Stimulated activated CD4-positive, alpha-beta T cell treated with anti-CD3 and anti-CD28 coated beads, TNF-alpha, amount 100 ng/mL, for 4 hours (primary cell): Measurements from ENCODE around the gene CYP24A1.

Experiments
- DNase-seq, 3 experiments: peaks; one replicate each; pipeline ENCODE4 v3.0.0-alpha.2; 2020; ENCODE audit warnings: low read depth in 3 of 3

The CYP24A1 gene

DNA sequence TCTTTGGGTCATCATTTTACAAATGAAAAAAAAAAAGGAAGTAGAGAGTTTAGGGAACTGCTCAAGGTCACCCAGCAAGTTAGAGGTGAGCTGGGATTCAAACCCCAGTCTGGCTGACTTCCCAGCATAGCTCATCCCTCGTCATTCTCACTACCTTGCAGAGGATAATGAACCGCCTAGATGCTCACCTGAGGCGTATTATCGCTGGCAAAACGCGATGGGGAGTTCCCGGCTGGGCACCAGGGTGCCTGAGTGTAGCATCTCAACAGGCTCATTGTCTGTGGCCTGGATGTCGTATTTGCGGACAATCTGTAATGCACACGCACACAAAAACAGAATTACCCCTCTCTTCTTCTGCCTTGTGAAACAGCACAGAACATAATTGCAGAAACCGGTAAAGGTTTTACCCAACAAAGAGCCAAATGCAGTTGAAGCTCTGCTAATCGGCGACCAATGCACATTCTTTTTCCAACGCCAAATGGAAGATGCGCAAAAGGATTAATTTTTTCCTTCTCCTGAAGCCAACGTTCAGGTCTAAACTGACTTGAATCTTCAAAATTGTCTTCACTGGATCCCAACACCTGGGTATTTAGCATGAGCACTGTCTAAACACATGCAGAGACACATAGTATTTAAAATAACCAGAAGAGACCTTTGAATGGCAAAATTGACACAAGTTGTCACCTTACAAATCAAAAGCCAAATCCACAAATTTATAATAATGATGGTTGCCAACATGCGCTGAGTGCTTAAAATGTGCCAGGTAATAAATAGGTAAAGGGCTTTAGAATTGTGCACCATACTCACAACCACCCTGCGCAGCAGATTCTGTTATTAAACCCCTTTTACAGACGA, 16.6 kb downstream of the CYP24A1 start:
- DNase-seq, result no peak

DNA sequence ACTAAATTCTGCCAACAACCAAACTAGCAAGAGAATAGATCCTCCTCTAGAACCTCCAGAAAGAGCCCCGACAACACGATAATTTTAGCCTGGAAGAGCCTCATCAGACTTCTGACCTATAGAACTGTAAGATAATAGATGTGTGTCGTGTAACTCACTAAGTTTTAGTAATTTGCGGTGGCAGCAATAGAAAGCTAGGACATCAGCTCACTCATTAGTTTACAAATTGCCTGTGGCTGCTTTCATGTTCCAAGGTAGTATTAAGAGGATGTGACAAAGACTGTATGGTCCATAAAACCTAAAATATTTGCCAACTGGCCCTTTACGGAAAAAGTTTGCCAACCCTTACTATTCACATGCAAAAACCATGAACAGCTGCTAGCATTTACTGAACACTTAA, 17.3 kb downstream of the CYP24A1 start:
- no peak for DNase-seq

DNA sequence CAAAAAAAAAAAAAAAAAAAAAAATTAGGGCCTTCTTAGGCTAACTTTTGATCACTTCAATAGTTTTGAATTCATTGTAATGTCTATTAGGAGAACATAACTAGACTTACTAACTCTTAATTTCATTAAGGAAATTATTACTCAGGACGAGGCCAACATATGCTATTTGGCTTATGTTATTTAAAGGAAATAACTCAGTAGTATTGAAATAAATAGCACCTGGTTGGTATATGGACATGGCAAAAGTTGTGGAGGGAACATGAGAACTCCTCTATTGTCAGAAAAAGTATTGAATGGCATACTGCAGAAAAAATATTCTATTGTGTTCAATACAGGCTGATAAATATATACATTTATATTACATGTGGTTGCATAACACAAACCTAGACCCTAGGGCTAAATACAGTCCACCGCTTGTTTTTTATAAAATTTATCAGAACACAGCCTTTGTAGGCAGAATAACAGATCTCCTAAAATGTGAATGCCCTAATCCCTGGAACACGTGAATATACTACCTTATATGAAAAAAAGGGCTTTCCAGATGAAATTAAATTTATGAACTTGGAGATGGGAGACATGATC, 18.0 kb downstream of the CYP24A1 start:
- no peak for DNase-seq

DNA sequence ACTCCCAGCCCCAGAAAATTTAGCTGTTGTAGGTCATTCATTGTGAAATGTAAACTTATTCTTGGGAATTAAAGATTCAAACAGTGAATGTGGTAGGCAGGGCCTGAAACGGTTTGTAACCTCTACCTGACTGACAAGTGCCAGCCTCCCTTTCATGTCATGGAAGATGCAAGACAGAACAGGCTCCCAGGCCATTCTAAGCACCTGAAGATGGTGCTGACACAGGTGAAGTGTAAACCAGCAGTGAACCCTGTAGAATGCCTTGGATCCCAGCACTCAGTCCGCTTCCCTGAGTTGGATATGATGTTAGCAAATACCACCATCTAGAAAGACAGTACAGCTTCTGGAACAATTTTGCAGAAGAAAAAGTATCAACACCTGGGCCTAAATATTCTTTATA, 19.3 kb downstream of the CYP24A1 start:
- no peak for DNase-seq

DNA sequence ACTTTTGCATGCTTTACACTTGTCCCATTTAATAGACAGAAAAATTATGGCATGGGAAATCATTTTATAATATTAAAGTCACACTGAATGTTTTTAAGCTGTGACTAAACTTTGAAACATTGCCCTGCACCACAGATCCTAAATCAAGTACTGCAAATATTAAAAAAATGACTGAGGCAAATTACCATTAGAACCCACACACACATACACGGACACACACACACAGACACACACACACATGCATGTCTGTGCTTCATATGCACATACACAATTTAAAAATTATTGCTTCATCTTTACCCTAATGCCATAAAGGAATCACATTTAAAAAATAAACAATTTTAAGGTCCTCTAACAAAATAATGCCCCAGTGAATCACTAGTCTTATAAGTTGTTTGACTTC, 19.9 kb downstream of the CYP24A1 start:
- DNase-seq, result no peak

DNA sequence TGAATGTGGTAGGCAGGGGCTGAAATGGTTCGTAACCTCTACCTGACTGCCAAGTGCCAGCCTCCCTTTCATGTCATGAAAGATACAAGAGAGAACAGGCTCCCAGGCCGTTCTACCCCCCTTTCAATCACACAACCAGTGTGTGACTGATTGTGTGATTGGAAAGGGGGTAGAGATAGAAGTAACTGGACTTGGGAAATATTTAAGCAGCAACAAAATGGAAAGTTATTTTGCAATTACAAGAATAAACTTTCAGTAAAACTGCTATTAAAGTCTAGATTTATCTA, 20.8 kb downstream of the CYP24A1 start:
- no peak for DNase-seq

DNA sequence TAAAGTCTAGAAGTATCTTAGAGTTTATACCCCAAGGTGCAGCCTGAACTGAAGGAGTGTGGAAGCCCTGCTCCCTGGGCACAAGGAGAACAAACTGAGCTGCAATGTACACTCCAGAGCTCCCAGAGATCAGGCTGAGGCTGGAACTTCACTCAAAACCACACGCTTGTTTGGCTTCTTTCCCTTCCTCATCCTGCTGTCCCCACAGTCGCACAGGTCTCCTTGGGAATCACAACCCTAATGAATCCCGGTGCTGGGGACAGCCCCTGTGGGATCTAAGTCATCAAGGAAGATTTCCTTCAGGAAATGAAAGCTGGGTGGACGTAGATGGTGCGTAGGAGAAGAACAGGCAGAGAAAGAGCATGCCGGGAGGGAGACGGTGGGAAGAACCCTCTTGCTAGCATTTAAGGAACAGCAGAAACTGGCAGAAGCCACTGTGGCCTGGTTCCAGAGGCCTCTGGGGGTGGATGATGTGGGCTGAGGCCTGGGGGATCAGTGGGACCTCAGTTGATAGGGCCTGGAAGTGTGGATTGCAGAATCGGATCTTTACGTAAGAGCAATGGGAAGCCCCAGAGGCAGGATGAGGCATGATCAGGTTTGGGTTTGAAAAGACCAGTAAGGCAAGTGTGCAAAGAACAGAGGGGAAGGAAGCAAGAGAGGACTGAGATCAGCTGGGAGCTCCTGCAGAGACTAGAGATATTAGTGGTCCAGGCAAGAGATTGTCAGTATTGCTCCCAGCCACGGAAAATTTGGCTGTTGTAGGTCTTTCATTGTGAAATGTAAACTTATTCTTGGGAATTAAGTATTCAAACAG, 21.4 kb downstream of the CYP24A1 start:
- no peak for DNase-seq

DNA sequence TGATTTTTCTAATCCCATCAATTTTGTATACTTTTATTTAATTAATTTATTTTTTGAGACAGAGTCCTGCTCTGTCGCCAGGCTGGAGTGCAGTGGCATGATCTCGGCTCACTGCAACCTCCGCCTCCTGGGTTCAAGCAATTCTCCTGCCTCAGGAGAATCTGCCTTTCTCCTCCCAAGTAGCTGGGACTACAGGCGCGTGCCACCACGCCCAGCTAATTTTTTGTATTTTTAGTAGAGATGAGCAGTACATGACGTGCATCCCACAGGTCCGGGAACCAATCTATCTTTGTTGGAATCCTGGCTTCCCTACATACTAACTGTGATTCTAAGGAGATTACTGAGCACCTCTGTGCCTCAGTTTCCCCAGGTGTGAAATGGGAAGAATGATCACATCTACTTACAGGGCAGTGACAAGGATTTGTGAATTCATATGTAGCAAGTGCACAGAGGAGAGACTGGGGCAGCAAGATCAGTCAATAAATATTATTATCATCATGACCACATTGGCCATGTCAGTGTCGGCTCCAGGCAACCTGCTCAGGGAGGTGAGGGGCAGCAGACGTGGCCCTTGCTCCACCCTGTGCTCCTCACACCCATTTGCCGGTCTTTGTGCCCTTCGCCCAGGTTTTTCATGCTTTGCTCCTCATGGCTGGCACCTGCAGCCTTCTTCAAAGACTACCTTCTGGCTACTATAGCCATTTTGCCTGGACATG, 22.1 kb downstream of the CYP24A1 start:
- DNase-seq, result no peak

DNA sequence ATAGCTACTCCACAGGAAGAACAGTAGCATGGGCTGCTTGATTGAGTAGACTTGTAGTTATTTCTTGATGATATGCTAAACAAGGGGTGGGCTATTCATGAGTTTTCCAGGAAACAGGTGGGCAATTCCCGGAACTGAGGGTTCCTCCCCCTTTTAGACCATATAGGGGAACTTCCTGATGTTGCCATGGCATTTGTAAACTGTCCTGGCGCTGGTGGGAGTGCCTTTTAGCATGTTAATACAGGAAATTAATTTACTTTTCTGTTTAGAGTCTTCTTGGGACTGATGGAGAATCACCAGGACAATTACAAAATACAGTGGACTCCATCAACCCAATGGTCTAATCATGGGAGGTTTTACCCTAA, 22.7 kb downstream of the CYP24A1 start:
- DNase-seq, result no peak

DNA sequence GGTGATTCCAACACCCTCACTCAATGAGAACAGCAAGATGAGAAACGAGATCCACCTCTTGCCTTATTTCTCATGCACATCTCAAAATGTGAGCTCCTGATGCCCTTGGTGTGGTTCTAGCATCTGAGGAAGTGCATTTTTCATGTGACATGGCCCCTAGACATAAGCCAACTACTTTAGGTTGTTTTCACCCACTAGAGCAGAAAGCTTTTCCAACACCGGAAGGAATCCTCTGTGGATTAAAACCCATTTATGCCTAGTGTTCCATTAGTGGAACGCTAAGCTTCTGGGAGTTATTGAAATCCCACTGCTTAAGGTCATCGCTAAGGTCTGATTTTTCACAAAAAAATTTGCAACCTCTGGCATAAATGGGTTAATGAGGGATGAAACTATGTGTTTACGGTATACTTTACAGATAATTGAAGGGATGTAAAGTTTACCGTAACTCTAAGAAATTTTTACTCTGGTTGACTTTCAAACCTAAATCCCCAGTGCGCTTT, 24.0 kb downstream of the CYP24A1 start:
- no peak for DNase-seq

DNA sequence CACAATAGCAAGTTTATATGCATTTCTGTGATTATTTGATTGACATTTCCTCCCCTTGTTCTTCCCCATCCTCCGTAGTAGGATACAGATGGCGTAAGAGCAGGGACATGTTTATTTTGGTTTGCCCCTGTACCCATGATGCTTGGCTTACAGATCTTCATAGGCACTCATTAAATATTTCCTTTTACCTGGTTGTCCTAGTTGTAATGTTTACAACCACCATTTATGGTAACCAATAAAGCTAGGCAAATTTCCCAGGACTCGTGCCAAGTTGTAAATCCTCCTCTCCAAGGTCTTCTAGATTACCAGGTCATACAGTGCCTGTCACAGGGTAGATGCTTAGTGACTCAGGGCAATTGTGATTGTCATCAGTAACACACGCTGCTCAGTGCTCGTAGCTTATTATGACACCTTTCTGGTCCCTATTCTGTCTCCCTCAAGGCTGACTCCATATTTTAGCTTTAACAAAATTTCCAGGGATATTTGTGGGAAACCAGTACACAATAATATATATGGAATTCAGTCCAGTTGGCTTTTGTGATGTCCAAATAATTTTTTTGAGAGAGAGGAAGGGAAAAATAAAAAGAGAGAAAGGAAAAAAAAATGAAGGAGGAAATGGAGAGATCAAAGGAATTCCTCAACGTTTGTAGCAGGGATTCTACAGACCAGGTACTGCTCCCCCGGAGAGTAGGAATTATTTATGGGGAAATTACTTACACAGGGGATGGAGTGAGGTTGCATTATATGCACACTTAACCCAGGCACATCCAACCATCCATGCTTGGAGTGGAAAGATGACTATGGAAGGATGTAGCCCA, 24.6 kb downstream of the CYP24A1 start:
- no peak for DNase-seq

DNA sequence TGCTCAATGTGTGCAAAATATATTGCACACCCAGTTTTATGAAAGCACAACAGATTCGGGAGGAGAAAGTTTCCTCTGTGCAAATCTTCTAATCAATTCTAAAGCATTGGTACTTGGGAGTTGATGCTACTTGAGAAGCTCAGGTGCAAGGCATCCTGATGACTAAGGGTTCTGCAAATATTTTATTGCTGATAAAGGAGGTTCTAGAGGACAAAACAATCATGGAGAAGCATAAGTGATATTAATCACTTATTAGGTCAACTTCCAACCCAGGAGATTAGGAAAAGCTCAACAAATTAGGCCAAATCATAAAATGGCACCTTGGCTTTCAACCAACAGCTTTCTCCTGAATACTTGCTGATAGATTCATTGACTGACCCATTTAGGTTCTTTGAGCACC, 27.1 kb downstream of the CYP24A1 start:
- no peak for DNase-seq

DNA sequence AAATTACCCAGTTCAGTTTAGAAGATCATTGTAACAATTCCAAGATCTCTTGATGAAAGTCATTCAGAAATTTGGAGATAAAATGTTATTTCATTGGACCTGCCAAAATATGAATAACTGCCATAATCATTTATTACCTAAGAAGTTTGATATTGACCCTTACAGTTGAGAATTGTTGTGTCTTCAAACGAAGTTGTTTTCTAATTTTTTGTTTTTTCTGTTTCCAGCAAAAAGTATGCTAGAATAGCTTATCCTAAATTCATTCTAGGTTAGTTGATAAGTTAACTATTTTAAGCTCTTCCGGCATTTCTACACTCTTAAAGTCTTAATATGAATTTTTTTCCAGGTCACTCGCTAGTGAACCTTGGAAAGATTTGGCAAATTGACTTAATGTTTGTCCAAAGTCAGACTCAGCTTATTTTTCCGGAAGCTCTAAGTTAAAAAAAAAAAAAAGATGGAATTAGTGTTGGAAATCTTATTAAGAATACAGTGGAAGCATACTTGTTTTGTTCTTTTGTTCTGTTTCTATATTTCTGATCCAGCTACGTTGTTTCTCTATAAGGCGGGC, 28.9 kb downstream of the CYP24A1 start:
- no peak for DNase-seq

DNA sequence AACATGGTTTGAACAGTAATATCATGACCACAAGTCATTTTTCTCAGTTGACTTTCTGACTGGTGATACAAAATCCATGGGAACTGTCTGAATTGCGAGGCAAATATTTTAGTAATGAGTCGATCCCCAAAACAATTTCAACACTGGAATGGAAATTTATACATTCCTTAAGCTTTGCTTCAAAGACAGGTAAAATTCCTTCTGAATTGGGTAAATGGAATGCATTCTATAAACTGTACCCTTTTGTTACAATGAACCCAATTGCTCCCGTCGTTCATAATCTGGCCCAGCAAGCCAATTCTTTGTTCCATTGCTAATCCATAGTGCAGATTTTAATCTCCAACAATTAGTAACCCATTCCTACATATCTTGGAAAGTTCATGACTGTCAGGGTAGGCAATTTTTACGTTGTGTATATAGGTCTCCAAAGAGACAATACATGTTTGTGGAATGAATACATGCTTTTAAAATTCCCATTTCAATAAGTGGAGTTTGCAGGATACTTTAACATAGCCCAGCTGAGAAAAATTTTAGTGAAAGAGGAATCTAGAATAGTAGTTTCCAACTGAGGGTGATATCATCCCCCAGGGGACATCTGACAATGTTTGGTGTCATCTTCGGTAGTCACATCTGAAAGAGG, 32.7 kb downstream of the CYP24A1 start:
- no peak for DNase-seq

DNA sequence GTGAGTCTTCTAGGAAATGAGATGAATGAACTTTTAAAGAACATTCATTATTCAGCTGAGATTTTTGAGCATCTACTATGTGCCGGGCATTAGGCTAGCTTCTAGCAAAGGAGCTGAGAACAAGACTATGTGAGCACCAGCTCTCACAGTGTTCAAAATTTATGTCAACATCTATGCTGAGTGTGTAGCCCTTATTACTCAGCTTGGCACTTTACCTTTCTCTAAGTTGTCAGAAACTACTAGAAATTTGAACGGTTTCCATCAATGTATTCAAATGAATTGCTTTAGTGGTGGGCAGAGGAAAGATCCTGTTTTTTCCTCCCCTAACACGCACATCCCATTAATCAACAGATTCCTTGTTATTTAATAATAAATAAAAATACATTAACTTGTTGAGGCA, 33.3 kb downstream of the CYP24A1 start:
- no peak for DNase-seq

DNA sequence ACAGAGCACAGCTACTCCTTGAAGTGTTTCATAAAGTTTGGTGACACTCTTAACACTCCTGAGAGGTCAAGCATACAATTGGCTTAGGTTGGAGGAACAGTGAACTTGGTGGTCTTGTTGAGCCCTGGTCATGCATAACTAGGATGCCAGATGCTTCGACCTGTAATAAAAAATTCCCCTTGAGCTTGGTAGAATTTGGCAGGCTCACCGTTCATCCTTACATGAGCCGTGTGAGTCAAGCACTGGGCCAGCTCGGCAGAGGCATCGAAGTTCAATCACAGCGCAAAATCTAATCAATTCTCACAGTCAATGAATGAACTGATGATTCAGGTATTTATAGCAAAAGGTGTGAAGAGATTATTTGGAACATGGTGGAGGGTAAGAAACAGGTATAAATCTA, 33.7 kb downstream of the CYP24A1 start:
- DNase-seq, result no peak

DNA sequence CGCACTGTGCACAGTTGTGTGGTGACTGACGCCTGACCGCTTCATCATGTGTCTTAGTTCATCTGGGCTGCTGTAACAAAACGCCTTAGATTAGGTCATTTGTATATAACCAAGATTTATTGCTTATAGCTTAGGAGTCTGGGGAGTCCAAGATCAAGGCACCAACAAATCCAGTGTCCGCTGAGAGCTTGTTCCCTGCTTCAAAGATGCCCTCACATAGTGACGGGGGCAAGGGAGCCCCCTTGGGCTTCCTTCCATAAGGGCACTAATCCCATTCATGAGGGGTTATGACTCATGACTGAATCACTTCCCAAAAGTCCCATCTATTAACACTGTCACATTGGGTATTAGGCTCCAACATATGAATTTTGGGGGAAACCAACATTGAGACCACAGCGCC, 34.6 kb downstream of the CYP24A1 start:
- DNase-seq, result no peak

DNA sequence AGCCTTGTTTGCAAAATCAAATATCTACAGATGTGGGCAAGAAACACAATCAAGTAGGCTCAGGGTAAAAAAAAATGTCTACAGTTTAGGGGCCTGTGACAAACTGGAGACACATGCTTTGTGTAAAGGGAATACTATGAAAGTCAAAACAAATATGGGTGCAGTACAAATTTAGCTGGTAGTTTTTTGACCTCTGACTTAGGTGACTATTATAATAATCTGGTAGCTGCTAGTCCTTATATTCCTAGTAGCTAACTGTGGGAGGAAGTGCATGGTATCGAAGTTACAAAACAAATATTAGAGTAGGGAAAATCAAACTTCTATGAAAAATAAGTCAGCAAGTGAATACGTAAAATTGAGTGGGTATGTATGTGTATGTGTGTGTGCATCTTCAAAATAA, 35.4 kb downstream of the CYP24A1 start:
- DNase-seq, result no peak

DNA sequence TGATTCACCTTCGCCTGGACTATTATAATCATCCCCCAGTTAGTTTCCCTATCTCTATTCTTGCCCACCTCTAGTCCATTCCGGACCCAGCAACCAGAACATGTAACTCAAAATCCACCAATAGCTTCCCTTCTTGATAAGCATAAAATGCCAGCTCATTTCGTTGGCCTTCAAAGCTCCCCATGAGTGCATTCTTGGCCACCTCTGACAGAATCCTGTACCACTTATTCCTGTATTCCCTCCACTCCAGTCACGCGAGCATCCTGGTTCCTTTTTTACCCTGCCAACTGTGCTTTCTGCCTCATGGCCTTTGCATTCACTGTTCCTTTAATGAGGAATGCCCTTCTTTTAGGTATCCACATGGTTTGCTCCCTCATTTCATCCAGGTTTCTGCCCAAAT, 36.7 kb downstream of the CYP24A1 start:
- no peak for DNase-seq

DNA sequence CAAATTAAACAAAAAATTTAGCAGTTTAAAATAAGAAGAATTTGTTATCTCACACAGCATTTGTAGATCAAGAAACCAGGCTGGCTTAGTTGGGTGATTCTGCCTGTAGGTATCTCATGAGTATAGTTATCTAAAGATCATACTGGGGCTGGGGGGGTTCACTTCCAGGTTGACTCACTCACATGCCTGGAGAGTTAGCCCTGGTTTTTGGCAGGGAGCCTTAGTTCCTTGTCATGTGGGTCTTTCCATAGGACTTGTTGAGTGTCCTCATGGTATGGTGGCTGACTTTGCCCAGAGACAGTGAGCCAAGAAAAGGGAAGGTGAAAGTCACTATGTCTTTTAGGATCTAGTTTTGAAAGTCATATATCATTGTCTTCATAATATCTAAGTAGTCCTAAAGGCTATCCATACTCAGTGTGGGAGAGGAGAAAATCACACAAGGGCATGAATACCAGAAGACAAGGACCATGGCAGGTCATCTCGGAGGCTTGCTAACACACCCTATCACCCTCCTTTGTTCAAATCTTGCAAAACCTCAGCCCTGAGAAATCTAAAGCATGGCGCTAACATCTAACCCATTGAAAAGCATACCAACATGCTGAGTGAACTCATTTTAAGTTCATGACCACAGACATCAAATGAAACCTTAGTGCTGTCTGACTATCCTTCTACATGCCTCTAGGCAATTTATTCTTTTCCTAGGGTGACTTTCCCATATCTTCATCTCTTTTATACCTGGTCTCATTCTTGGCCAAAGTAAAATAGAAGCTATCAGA, 39.2 kb downstream of the CYP24A1 start:
- no peak for DNase-seq
